PC-3 (cell line): ENCODE results near the gene ULBP1. TPM values are rescaled to one million over a fixed set of nuclear protein-coding genes. Genes with fewer than 3 reads are reported as not detected.
"Not testable (repeated sequence)": the region's sequence is repeated elsewhere in the genome, so short reads cannot be mapped to it uniquely, and the experiment has no call there.

Experiments used
- ATAC-seq: fragments of 200-7000 bp; cut with Tn5 transposase; 2 replicates; pipeline ENCODE4 v1.9.1; 2020; ENCODE audit warnings: mild to moderate bottlenecking, moderate library complexity
- BruUV-seq: library from RNA; stranded (reverse); fragments of 400-500 nt; replicated peaks from 2 replicates; lab custom pipeline; 2021; lab: Mats Ljungman, UMichigan
- CTCF ChIA-PET: fragments of 300-600 bp; sonication (Branson Sonifier 250); formaldehyde crosslinking; loops from one replicate; lab custom pipeline; 2022; ENCODE audit warnings: antibody characterized with exemption; lab: Charles Lee
- POLR2A ChIA-PET: fragments of 300-600 bp; sonication (Branson Sonifier 250); formaldehyde crosslinking; loops from one replicate; lab custom pipeline; 2022; ENCODE audit warnings: antibody characterized with exemption; ENCODE audit not compliant: unreplicated experiment; lab: Charles Lee
- DNase-seq: peaks from one replicate; pipeline ENCODE4 v3.0.0-alpha.2; 2015
- H2AFZ ChIP-seq: fragments of 300-600 bp; sonication (generic); 2 replicates; pipeline ENCODE4 v1.6.0; 2016; ENCODE audit warnings: antibody characterized with exemption, low read length
- H3F3A ChIP-seq: fragments of 300-600 bp; sonication (generic); one replicate; pipeline ENCODE4 v1.6.0; 2017; ENCODE audit warnings: antibody characterized with exemption, low read length, control low read depth, mild to moderate bottlenecking; ENCODE audit not compliant: unreplicated experiment
- H3K27ac ChIP-seq: fragments of 300-600 bp; sonication (generic); 2 replicates; pipeline ENCODE4 v1.5.1; 2016; ENCODE audit warnings: mild to moderate bottlenecking, low read length
- H3K27me3 ChIP-seq: fragments of 300-600 bp; sonication (generic); 2 replicates; pipeline ENCODE4 v1.6.1; 2016; ENCODE audit warnings: low read length, mixed read lengths
- H3K36me3 ChIP-seq: fragments of 300-600 bp; sonication (generic); 2 replicates; pipeline ENCODE4 v1.6.1; 2016; ENCODE audit warnings: low read depth, mixed run types, low read length, mixed read lengths
- H3K4me1 ChIP-seq: fragments of 300-600 bp; sonication (generic); 2 replicates; pipeline ENCODE4 v1.5.1; 2016; ENCODE audit warnings: low read length; ENCODE audit not compliant: insufficient read depth
- H3K4me2 ChIP-seq: fragments of 300-600 bp; sonication (generic); 2 replicates; pipeline ENCODE4 v1.6.0; 2016; ENCODE audit warnings: low read length
- H3K4me3 ChIP-seq: fragments of 300-600 bp; sonication (generic); 2 replicates; pipeline ENCODE4 v1.5.1; 2016; ENCODE audit warnings: mild to moderate bottlenecking, low read length, mixed read lengths
- H3K79me2 ChIP-seq: fragments of 300-600 bp; sonication (generic); 2 replicates; pipeline ENCODE4 v1.6.1; 2017; ENCODE audit warnings: low read length, mixed read lengths
- H3K9ac ChIP-seq: fragments of 300-600 bp; sonication (generic); 2 replicates; pipeline ENCODE4 v1.6.0; 2016; ENCODE audit warnings: mild to moderate bottlenecking, low read length
- H3K9me2 ChIP-seq: fragments of 300-600 bp; sonication (generic); replicated peaks from 2 replicates; pipeline ENCODE4 v1.6.1; 2016; ENCODE audit warnings: mixed run types, low read length, mixed read lengths
- H3K9me3 ChIP-seq: fragments of 300-600 bp; sonication (generic); 2 replicates; pipeline ENCODE4 v1.6.1; 2016; ENCODE audit warnings: low read length, mixed read lengths
- H4K20me1 ChIP-seq: fragments of 300-600 bp; sonication (generic); 2 replicates; pipeline ENCODE4 v1.6.1; 2016; ENCODE audit warnings: low read length, mixed read lengths
- CTCF ChIP-seq: fragments of 300-600 bp; sonication (generic); conservative IDR thresholded peaks from 2 replicates; pipeline ENCODE4 v1.5.1; 2017; ENCODE audit warnings: antibody characterized with exemption, low read depth, mild to moderate bottlenecking, low read length
- EZH2 ChIP-seq: fragments of 300-600 bp; sonication (generic); IDR thresholded peaks from one replicate; pipeline ENCODE4 v1.6.1; 2017; ENCODE audit warnings: antibody characterized with exemption, mild to moderate bottlenecking, low read length; ENCODE audit not compliant: unreplicated experiment
- EZH2phosphoT487 ChIP-seq: fragments of 300-600 bp; sonication (generic); IDR thresholded peaks from 2 replicates; pipeline ENCODE4 v1.6.1; 2018; ENCODE audit warnings: mild to moderate bottlenecking, antibody characterized with exemption, low read length, borderline replicate concordance
- intact Hi-C: fragments of 100-400 bp; cut with micrococcal nuclease; formaldehyde crosslinking; loops from 2 replicates; pipeline ENCODE4 v1.9.0; 2023
- total RNA-seq: library from RNA; depleted of rRNA; stranded (reverse); fragments of >200 nt; gene quantifications from 2 replicates; pipeline ENCODE4 v1.2.3, GENCODE V29; 2014

Gene ULBP1
- total RNA-seq, 1 experiment from 2014 or later: 0.87 TPM

DNA sequence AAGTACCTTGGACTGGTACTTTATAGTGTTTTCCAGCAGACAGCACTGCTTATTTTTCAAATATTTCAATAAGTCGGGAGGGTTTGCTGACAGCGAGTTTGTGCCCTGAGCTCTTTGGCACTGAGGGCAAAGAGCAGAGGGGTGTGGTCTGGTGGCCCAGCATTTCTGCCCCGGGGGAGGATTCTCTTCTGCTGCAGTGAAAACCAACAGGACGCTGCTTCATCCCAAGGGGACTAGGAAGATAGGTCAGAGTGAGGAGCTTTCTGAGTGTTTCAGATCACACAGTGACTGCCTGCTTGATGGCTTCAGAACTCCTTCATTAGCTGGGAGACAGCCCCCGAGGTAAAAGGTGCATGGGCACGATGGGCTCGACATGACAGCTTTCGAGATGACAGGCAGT is 13.3 kb upstream of the ULBP1 start:
- POLR2A ChIA-PET: no interaction called here
- Histone ChIP-seq H3K4me1 (no peaks in the 10 kb centered on the region), H3K79me2 (no peaks in the 10 kb centered on the region), H3K27ac (no peak overlapping the region), H3K9me3 (no peaks in the 10 kb centered on the region), H3K9me2 (no peaks in the 10 kb centered on the region), H2AFZ (no peak overlapping the region), H3K27me3 (no peaks in the 10 kb centered on the region), H3K4me3 (no peak overlapping the region), H3K9ac (no peak overlapping the region), H3F3A (no peaks in the 10 kb centered on the region), H3K36me3 (no peaks in the 10 kb centered on the region), H4K20me1 (no peaks in the 10 kb centered on the region), H3K4me2 (no peak overlapping the region)
- BruUV-seq: no TSS peak
- no peak for TF ChIP-seq EZH2phosphoT487
- no peak for TF ChIP-seq EZH2
- TF ChIP-seq CTCF: no peak
- CTCF ChIA-PET: interaction anchor here (0.6 kb wide), 1 partner anchor 67 kb away, joined by 4 read pairs; no protein-coding TSS in a partner anchor
- ATAC-seq: no peak
- intact Hi-C loops: no loop called here
- DNase-seq: no peak

GRCh38 chr6:149951096-149951495 is 12.6 kb upstream of the ULBP1 start:
- H3K36me3 ChIP-seq: no peaks in the 10 kb centered on the region
- H2AFZ ChIP-seq: no peak overlapping the region
- no peaks in the 10 kb centered on the region for H3K4me1 ChIP-seq
- DNase-seq: no peak
- no peaks in the 10 kb centered on the region for H3K27me3 ChIP-seq
- H3K4me2 ChIP-seq: no peak overlapping the region
- no peak overlapping the region for H3K27ac ChIP-seq
- ChIA-PET CTCF (interaction anchor here (0.6 kb wide), 1 partner anchor 66 kb away, joined by 4 read pairs; no protein-coding TSS in a partner anchor), POLR2A (no interaction called here)
- no peaks in the 10 kb centered on the region for H3K9me2 ChIP-seq
- H3F3A ChIP-seq: no peaks in the 10 kb centered on the region
- intact Hi-C loops: no loop called here
- ATAC-seq: no peak
- no peak overlapping the region for H3K4me3 ChIP-seq
- H3K9me3 ChIP-seq: no peaks in the 10 kb centered on the region
- TF ChIP-seq CTCF: no peak
- no peak for TF ChIP-seq EZH2phosphoT487
- no peak for TF ChIP-seq EZH2
- no TSS peak for BruUV-seq
- no peaks in the 10 kb centered on the region for H3K79me2 ChIP-seq
- H3K9ac ChIP-seq: no peak overlapping the region
- no peaks in the 10 kb centered on the region for H4K20me1 ChIP-seq

DNA sequence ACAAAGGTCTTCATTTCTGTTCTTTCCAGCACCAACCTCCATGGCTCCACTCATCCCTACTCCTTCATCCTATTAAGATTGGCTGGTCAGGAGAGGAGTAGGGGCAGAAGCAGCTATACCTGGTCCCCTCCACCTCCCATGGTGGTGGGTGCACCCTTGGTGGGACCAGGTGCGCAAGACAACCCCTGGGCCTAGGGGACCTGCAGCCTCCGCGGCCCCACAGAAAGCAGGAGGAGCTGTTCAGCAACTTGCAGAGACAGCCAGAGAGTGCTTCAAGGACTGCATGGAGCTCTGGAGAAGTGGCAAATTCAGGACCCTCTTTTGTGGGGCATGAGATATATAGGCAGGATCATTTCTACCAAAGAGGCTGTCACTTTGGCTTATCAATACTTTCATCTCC is 12.1 kb upstream of the ULBP1 start:
- CTCF ChIA-PET: no interaction called here
- no peaks in the 10 kb centered on the region for H3K4me1 ChIP-seq
- H3K36me3 ChIP-seq: no peaks in the 10 kb centered on the region
- TF ChIP-seq CTCF: no peak
- no peak for TF ChIP-seq EZH2
- TF ChIP-seq EZH2phosphoT487: no peak
- H4K20me1 ChIP-seq: no peaks in the 10 kb centered on the region
- POLR2A ChIA-PET: interaction anchor here (0.6 kb wide), 1 partner anchor 8 kb away, joined by 3 read pairs; no protein-coding TSS in a partner anchor
- H3F3A ChIP-seq: no peaks in the 10 kb centered on the region
- ATAC-seq: no peak
- H3K27me3 ChIP-seq: no peaks in the 10 kb centered on the region
- H3K9ac ChIP-seq: no peak overlapping the region
- no peak overlapping the region for H3K4me3 ChIP-seq
- H3K9me2 ChIP-seq: no peaks in the 10 kb centered on the region
- DNase-seq: no peak
- no TSS peak for BruUV-seq
- H3K4me2 ChIP-seq: no peak overlapping the region
- intact Hi-C loops: no loop called here
- no peaks in the 10 kb centered on the region for H3K9me3 ChIP-seq
- no peak overlapping the region for H2AFZ ChIP-seq
- no peak overlapping the region for H3K27ac ChIP-seq
- H3K79me2 ChIP-seq: no peaks in the 10 kb centered on the region

GRCh38 chr6:149953390-149953789 is 10.4 kb upstream of the ULBP1 start:
- H3K4me1 ChIP-seq, intact Hi-C loops, H4K20me1 ChIP-seq, H3F3A ChIP-seq, CTCF ChIA-PET, BruUV-seq, H3K4me2 ChIP-seq, H3K36me3 ChIP-seq, H3K9me2 ChIP-seq, H3K4me3 ChIP-seq, H3K27me3 ChIP-seq, H3K9ac ChIP-seq, ATAC-seq, H2AFZ ChIP-seq, DNase-seq, POLR2A ChIA-PET, H3K9me3 ChIP-seq, H3K27ac ChIP-seq, H3K79me2 ChIP-seq: not testable (repeated sequence)

- BruUV-seq, H4K20me1 ChIP-seq, H3K4me3 ChIP-seq, POLR2A ChIA-PET, DNase-seq, H3K36me3 ChIP-seq, H3K9me3 ChIP-seq, intact Hi-C loops, H3F3A ChIP-seq, H3K9me2 ChIP-seq, H3K4me1 ChIP-seq, CTCF ChIA-PET, H2AFZ ChIP-seq, H3K27me3 ChIP-seq, H3K79me2 ChIP-seq, H3K4me2 ChIP-seq, H3K9ac ChIP-seq, H3K27ac ChIP-seq: not testable (repeated sequence)
- ATAC-seq: peak; percentile 75
These were observed 9.8 kb upstream of the ULBP1 start for GRCh38 chr6:149953934-149954327.
